Stimulated activated CD8-positive, alpha-beta memory T cell treated with anti-CD3 and anti-CD28 coated beads, Interleukin-4, amount 100 ng/mL, for 24 hours (primary cell): ENCODE measurements around the gene ARPC2.

ENCODE experiments used
- DNase-seq: peaks from one replicate; pipeline ENCODE4 v3.0.0-alpha.2; 2020; ENCODE audit warnings: low read depth

ARPC2 gene

DNA sequence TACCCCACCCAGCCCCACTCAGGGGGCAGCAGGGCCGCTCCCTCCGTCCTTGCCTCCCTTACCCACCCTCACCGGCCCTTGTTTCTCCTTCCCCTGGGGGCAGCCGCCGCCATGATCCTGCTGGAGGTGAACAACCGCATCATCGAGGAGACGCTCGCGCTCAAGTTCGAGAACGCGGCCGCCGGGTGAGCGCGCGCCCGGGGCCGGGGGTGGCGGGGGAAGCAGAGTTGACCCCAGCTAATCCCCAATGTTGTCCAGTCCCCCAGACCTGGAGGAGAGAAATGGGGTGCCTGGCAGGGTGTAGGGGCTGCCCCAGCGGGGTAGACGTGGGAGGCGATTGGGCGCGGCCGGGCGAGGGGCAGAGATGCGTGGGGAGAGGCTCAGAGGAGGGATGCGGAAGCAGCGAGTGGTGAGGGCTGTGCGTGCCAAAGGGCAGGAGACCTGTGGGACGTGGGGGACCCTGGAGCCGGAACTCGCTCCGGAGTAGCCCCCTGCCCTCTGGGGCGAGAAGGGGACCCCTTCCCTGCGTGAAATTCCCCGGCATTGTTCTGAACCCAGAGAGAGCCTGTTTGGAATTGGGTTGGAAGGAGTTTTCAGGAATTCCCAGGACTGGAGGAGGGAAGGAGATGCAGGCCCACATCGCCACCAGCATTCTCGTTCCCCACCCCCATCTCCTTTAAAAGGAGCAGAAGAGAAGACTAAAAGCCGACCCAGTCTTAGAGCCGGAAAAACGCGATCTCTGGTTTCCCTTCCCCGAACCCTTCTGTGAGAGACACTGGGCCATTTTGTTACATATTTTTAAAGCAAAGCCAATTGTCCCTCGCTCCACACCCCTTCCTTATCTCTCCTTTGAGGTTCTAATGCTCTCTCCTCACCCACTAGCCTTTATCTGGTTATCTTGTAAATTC, 625 bp downstream of the ARPC2 start:
- DNase-seq: peak; percentile 64

DNA sequence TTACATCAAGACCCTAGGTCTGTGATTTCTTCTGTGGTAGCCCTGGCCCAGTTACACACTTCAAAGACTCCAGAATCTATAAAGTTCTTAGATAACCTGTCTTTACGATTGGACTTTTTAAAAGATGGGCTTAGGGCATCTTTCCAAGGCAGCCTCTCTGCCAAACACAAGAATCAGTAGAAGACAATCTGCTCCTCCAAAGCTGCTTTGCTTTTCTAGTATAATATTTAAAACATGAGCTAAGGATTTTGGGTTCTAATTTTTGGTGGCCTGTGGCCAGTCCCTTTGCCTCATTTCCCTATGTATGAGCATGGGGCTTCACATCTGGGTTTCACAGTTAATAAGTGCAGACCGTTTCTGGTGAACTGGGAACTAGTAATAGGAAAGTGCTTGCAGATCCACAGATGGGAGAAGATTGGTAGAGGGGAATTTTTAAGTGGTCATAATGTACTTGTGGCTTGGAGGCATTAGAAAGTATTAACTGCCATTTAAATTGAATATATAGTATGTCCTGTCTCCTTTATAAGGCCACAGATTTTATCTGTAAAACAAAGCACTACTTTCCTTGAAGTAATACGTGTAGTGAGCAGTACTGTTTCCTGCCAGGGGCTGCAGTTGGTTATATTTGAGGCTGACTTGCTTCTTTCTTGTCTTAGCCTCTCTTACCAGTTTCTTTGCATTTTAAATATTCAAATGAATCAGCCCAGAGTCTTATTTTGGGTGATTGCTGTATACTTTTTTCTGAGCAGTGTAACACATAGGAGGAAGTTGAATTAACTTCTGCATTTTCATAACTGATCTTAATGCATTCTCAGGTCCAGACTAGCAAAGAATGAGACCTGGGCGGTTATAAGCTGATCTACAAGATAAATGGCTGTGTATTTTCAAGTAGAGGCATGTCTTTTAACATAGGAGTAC, 1.5 kb downstream of the ARPC2 start:
- DNase-seq: no peak

- no peak for DNase-seq
Observed at GRCh38 chr2:218219934-218220333, 2.9 kb downstream of the ARPC2 start.

DNA sequence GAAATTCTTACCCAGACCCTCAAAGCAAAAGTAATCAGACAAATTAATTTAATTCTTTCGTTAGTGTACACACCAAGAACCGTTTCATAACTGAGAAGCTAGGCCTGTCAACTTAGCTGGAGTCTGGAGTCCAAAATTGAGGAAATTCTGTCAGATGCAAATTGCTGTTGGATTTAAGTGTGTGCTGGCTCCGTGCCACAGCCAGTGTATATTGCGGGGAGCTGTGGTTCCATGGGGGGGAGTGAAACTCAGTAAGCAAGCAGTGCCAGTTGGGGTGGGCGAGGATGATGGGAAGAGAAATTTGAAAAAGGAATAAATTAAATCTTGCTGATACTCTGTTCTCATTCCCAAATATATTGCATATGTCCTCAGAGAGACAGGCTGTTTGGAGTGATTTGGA, 4.0 kb downstream of the ARPC2 start:
- no peak for DNase-seq

- DNase-seq: no peak
Observed at GRCh38 chr2:218223046-218223445, 6.1 kb downstream of the ARPC2 start.

DNA sequence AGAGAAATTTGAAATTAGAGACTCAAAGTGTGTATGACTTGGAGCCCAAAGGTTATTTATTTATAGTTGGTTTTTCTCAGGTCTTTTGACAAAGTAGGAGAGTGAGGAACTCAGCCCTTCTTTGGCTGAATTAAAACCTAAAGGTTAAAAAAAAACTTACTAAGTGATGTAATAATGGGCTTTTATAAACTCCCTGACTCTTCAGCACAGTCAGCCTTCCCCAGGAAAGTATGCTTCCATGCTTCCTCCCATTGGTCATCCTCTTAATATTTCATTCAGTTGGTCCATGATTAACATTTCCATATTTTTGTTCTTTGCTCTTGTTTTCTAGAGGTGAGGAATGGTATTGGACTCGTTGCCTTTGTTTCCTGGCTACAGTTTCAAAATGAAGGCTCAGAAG, 7.2 kb downstream of the ARPC2 start:
- DNase-seq: no peak

GRCh38 chr2:218226903-218227302, 9.9 kb downstream of the ARPC2 start:
- no peak for DNase-seq

- DNase-seq: no peak
Observed at GRCh38 chr2:218228366-218229090, 11.5 kb downstream of the ARPC2 start.

DNA sequence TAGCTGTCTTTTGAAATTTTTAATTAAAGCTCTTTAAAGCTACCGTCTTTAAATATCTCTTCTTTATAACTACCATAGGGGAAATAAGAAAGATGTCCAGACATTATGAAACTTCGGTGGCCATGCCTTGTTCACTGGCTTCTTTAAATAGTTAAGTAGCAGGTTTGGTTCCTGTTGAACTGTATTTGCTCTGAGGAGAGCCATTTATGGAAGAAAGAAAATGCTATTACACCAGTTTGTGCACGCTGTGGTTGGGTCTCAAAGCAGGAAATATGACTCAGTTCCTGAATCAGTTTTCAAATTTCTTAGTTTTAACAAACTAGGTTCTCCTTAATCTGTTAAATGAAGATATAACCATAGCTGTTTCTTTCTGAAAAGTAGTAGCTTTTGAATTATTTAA, 12.2 kb downstream of the ARPC2 start:
- no peak for DNase-seq

DNA sequence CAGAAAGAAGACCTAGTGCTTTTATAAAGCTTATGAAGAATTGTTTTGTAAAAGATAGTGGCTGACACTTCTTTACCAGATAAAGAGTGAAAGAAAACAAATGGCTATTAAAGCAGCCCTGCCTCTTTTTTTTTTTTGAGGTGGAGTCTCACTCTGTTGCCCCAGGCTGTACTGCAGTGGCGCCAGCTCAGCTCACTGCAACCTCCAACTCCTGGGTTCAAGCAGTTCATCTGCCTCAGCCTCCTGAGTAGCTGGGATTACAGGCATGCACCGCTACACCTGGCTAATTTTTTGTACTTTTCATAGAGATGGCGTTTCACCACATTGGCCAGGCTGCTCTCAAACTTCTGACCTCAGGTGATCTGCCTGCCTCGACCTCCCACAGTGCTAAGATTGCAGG, 12.9 kb downstream of the ARPC2 start:
- DNase-seq: no peak

DNA sequence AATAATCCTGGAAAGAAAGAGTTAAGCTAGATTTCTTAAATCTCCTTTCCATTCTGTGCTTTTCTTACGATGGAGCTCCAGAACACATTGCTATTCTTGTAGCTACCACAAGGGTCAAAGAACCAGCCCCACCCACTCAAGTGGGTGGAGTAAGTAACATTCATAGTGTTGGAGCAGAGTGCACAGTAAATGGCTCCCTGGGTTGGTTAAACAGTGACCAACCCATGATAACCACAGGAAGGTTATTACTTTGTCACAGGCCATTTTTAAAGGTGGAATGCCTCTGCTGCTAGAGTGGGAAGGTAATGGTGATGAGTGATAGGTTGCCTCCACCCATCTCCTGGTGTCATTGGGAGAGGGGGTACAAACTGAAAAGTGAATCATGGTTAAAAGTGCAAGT, 13.9 kb downstream of the ARPC2 start:
- DNase-seq: no peak

DNA sequence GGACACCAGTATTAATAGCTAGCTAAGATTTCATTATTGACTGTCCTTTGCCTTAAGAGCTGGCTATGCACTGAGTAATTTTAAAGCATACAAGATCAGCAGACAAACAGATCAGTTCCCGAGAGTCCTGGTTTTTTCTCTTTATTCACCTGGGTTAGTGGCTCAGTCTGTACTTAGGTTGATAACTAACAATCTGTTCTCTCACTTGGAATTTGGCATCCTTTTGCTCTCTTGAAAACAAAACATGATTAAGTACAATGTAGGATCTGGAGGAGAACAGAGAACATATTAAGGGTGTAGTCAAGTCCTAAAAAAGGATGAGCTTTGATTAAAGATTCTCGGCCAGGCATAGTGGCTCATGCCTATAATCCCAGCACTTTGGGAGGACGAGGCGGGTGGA, 16.6 kb downstream of the ARPC2 start:
- DNase-seq: no peak

DNA sequence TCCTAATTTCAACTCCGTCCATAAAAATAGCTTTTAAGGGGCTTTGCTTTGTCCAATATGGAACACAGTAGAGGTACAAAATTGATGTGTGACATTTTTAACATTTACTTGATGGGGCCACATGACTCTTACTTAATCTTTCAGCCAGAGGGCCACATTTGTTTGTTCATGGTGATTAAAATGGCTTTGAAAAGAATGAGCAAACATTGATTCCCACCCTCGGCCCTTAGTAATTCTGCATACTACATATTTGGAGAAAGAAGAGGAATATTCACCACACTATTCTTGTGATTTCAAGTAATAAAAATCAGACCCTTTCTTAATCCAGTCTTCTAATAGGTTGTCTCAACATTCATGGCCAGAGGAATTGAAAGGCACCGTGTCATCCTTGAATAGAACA, 17.5 kb downstream of the ARPC2 start:
- DNase-seq: no peak

- no peak for DNase-seq
Observed at GRCh38 chr2:218235017-218235416, 18.0 kb downstream of the ARPC2 start.

- DNase-seq: no peak
Observed at GRCh38 chr2:218236829-218237228, 19.8 kb downstream of the ARPC2 start.

- DNase-seq: no peak
Observed at GRCh38 chr2:218238887-218239286, 21.9 kb downstream of the ARPC2 start.

DNA sequence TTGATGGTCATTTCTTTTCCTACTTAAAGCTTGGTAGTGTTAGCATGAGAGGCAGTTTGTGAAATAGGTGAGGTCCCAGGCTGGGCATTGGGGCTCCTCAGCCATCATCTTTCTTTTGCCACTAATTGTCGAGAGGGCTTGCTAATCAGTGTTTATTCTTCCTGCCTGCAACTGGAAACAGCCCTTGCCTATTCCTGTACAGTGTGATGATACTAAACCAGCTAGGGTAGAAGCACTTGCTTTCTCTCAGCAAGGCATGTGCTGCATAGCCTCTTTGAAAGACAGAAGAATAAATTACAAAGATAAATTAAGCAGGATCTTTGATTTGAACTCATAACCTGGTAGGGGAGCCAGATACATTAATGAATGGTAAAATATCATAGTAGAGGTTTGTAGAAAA, 27.2 kb downstream of the ARPC2 start:
- DNase-seq: no peak

DNA sequence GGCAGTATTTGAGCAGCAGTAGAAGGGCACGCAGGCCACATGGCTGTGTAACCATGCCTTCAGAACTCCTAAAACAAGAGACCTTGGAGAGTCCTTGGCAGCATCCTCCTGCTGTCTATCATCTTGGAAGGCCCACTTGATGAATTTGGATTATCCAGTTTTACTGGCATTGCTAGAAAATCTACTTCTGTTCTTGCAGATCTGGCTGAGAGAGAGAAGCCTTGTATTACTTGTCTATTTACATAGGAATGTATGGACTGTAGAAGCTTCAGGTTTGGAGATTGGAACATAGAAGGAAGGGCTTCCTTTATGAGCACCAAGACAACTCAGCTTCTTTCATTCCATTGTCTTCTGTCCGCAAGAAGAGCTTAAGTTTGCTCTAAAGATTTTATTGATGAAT, 27.7 kb downstream of the ARPC2 start:
- no peak for DNase-seq

DNA sequence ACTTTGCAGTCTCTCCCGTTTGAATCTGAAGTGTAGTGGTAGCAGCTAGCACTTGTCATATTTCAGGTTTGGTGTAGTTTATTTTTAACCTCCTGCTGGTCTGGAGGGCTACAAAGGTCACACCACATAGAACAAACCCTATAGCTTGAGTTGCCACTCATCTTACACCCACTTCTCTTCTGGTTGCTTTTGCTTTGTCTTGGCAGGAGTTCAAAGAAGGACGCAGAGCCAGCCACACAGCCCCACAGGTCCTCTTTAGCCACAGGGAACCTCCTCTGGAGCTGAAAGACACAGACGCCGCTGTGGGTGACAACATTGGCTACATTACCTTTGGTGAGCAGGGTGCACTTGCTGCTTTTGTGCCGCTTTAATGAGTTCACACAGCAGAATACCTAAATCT, 28.2 kb downstream of the ARPC2 start:
- no peak for DNase-seq

GRCh38 chr2:218249691-218250090, 32.7 kb downstream of the ARPC2 start:
- DNase-seq: no peak

GRCh38 chr2:218252509-218253231, 35.7 kb downstream of the ARPC2 start:
- DNase-seq: no peak

DNA sequence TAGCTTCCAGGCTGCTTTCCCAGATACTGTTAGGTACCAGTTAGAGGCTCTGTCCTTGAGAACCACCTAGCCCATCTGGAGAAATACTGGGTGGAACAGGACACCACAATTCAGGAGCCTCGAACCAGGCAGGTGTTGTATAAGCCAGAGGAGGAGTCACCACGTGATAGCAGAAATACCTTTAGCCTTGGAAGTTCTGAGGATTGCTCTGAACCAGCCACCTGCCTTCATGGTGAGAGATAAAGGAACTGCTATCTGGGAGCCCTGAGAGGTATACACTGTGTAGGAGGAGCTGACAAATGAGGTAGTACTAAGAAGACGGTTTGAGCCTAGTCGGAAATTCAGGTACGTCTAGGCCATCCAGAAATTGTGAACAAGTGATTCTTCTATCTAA, 36.2 kb downstream of the ARPC2 start:
- DNase-seq: no peak
